Putamen (tissue), 1 donor: ENCODE results near the gene RBM33.

Experiments used
- DNase-seq: peaks from one replicate; pipeline ENCODE4 v3.0.0-alpha.2; 2016; ENCODE audit warnings: low spot score

Gene RBM33

DNA sequence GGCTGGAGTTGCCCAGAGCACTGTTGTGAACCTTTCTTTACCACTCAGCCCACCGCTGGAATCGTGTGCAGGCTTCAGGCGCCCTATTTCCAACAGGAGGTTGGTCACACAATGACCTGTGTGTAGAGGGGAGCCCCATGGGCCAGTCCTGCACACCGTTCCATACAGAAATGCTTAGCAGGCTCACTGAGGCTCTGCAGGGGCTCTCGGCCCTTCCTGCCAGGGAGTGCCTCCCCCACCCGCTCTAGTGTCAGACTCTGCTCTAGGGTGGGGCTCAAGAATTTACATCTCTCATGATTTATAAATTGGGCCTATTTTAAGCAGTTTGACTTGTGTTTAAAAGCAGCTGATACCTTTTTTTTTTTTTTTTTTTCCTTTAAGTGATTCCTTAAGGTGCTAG lies 125.8 kb downstream of the RBM33 start:
- no peak for DNase-seq

DNA sequence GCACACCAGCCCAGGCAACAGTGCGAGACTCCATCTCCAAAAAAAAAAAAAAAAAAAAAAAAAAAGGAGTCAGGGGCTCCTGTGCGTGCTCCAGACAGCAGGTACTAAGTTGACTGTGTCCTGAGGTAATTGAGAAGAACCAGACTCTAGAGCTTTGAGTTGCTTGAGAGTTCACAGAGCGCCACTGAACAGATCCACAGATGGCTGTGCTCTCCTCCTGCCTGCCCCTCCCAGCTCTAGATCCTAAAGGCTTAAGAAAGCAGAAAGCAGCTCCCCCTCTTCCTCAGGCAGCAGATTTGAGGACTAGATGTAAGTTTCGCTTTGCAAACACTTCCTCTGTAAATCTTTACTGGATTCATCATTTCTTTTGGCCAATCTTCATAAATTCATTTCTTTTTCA lies 129.1 kb downstream of the RBM33 start:
- no peak for DNase-seq

DNA sequence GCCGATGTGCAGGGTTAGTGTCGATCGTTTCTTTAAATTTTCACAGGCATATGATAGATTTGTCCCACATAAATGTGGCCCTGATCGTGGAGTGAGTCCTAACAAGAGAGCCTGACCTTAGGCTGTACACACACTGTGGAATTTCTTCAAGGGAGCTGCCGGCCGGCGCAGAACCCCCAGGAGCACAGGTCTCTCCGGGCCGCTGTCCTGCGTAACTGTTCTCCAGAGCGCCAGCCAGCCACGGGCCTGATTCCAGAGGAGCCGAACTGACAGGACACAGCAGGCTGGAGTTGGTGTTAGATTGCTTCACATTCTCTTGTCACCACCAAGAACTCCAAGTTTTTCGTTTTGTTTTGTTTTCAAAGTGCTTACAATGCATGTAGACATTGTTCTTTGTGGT lies 130.5 kb downstream of the RBM33 start:
- no peak for DNase-seq

DNA sequence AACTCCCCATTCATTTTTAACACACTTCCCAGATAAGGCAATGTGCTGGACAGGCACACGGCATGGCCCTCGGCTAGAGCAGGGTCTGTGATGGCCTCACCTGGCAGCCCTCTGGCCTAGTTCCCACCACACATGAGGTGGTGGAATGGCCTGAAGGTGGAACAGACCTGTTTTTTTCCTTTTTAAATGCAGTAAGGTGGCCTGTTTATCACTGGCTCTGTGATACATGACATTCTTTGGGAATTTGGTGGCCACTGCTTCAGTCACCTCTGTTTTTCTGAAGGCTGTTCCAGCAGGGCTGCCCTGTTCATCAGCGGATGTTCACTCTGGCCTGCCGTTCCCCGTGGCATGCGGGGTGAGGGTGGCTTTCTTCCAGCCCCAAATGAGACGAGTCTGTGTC lies 131.2 kb downstream of the RBM33 start:
- DNase-seq, result no peak

DNA sequence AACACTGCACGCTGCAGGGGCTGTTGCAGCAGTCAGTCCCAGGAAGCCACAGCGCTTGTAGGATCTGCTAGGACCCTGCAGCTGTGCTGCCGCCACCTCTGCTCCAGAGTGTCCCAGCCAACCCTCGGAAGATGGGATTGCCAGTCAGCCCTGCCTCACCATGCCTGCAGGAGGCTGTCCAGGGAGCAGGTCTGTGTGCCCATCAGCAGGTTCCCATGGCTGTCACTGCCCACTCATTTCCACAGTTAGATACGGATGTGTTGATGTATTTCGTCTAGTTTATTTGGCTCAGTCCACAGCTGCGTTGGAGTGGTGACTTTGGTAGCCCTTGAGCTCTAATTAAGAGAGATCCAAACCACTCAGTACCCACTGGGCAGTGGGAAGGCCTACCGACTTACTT lies 132.1 kb downstream of the RBM33 start:
- DNase-seq, result no peak

DNA sequence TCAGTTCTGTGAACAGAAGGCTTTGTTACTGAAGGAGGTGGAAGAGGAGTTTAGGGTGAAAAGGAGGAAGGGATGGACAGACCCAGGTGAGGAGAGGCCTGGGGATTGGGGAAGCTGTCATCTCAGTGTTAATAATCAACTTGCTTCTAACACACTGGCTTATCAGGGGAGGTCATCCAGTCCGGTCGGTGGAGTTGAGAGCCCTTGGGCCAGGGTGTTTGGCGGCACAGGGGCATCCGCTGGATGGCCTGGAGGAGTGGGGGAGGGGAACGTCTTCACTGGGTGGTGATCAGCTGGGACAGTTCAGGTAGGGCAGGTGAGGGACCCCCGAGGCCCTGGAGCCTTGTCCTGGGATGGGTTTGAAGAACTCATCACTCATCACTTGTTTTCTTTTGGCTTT lies 133.9 kb downstream of the RBM33 start:
- no peak for DNase-seq

DNA sequence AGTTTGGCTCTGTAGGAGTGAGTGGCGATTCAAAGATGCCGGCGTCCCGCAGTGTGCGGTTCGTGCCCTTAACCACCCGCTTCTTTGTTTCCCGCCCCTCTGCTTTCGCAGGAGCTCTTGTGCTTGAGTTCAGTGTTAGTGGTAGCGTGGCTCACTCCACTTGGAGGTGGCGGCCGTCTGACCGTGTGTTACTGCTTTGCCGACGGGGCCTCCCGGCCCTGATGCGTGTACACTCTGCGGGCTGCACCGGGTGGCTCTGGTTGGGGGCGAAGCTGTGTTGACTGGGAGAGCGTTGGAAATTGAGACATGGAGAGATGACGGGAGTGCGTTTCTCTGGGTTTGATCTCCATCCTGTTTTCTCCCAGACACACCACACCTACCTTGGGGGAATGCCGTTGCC lies 136.4 kb downstream of the RBM33 start:
- no peak for DNase-seq

DNA sequence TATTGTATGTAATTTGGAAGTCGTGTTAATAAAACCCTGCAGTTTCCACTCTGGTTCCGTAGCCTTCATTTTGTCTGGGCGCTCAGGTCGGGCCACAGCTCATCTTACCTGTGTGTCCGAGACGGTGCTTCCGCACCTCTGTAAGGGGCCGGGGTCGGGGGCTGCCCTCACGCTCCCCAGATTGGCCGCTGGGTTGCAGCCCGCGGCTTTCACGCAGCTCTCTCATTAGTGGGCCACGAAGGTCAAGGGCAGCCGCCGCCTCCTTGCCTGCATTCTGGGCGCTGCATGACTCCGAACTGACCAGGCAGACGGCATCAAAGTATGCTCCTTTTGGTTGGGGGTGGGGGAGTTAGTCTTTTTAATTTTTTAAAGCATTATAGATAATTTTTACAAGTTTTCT lies 137.0 kb downstream of the RBM33 start:
- no peak for DNase-seq

DNA sequence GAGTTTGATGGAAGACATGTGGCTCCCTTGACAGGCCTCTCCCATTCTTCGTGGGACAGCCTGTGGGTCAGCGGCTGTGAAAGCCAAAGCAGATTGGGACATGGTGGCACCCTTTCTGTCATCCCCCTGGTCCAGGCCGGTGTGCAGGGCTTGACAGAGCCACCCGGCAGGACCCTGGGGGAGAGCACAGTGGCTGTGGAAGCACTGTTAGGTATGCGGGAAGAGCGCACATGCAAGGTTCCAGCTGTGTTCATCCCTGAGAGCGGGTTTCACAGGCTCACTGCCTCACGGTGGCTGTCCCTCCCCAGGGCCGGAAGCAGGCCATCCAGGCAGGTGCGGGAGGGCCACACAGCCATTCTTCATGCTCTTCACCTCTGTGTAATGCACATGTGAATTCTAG lies 138.0 kb downstream of the RBM33 start:
- no peak for DNase-seq

DNA sequence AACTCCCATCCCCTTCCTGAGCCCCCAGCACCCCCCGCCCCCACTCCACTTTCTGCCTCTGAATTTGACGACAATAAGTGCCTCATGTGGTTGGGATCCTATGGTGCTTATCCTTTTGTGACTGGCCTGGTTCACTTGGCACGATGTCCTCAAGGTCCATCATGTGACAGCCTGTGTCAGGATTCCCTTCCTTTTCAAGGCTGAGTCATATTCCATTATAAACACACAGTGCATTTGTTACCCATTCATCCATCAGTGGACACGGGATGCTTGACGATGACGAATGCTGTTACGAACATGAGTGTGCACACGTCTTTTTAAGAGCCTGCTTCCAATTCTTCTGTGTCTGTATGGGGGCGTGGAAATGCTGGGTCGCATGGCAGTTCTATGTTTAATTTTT lies 141.1 kb downstream of the RBM33 start:
- no peak for DNase-seq

DNA sequence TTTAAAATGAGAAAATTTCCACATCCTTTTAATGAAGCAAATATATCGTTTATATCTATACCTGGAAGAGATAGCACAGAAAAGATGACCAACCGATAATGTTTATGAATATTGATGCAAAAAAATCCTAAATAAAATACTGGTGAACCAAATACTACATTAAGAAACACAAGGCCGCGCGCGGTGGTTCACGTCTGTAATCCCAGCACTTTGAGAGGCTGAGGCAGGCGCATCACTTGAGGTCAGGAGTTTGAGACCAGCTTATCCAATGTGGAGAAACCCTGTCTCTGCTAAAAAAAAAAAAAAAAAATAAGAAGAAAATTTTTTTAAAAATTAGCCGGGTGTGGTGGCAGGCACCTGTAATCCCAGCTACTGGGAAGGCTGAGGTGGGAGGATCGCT lies 142.0 kb downstream of the RBM33 start:
- no peak for DNase-seq

DNA sequence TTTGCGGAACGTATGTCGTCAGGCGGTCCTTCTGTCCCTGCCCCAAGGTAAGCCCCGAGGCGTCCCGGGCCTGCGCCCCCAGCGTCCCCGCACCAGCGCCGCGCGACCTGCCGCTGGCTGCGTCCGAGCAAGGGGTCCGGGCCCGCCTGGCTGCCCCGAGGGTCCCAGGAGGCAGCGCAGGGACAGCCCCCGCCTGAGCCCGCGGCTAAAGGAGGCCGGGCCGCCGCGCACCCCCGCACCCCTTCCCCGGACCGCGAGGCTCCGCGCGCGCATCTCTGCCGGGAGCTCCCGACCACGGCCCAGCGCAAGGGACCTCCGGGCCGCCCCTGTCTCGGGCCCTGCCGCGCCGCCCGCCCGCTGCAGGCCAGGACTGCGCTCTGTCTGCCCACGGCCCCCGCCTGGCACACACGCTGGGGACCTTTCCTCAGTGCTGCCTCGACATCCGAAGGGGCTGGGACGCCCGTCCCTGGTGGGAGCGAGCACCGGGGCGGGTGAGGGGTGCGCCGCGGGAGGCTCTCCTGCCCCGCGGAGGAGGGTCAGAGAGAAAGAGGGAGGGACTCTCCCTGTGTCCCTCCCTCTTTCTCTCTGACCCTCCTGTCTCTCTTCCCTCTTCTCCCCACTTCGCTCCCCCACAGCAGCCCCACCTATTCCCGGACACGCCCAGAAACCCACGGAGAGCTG lies 142.8 kb downstream of the RBM33 start:
- DNase-seq, result no peak

DNA sequence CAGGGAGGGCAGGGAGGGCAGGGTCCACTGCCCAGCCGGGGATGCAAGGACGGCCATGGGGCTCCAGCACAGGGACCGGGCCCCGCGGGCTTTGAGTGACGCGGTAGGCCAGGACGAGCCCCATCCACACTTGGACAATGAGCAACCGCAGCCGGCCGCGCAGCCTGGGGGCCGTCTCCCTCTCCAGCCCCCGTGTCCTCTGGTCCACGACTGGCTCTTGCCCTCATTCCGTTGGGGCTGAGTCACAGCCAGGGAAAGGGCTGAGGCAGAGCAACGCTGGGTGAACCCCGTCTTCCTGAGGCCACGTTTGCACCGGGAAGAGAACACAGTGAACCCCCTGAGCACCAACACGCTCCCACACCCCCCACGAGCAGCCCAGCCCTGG lies 144.1 kb downstream of the RBM33 start:
- DNase-seq, result no peak

DNA sequence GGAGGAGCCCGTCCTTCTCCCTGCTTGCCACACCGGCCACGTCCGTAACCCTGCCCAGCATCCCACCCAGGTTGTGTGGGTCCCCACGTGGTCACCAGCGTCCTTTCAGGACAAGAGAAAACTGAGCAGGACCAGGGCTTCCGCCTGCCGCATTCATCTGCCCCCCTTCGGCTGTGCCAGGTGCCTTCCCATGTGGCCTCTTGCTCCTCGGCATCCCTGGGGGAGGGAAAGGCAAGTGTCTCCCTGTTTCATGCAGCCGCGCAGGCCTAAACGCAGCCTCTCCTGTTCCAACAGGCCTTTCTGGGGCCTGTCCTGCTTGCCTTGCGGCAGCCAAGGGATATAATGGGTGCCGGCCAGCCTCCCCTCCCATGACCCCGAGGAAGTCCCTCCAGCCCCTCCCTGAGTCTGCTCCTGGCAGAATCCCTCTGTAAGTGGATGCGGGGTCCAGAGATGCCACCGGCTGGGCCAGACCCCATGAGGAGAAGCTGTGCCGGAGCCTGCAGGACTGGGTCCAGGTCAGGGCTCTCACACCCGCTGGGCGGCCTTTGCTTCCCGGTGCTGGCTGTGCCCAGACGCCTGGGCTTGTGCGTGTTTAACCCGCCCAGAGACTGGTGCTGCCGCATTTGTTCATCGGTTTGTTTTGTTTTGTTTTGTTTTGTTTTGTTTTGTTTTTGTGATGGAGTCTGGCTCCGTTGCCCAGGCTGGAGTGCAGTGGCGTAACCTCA lies 144.7 kb downstream of the RBM33 start:
- DNase-seq, result no peak

DNA sequence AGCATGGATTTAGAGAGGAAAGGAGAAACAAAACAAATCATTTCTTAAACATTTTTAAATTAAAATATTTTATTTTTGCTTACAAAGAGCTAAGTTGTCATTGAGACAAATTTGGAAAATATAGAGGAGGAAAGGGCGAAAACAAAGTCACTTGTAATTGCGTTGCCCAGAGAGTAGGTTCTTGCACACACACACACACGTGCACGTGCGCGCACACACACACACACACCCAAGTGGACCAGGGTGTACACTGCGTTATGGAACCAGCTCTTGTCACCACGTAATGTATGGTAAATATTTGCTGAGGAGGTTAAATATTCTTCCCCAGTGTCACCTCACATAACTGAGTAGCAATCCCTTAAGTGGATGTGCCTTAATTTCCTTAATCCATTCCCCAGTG lies 146.2 kb downstream of the RBM33 start:
- DNase-seq, result no peak

DNA sequence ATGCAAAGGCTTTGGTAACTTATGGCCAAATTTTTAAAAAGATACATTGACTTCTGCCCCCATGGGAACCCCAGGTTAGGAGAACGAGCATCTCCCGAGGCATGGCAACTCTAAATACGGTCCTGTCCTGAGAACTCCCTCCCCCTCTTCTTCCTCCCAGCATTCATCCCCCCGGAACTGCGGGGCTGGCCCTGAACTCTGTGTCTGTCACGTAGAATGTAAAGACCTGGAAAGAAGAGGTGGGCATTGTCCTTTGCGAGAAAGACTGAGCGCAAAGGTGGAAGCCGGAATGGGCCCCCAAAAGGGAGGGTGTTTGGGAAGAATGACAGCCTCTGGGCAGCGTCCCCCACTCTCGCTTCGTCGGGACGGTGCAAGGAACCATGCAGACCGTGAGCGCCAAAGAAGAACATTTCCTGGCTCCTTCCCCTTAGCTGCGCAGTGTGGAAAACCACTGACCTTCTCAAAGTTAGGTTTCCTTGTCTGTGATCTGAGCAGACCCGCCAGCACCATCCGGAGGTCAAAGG lies 146.8 kb downstream of the RBM33 start:
- DNase-seq, result no peak

DNA sequence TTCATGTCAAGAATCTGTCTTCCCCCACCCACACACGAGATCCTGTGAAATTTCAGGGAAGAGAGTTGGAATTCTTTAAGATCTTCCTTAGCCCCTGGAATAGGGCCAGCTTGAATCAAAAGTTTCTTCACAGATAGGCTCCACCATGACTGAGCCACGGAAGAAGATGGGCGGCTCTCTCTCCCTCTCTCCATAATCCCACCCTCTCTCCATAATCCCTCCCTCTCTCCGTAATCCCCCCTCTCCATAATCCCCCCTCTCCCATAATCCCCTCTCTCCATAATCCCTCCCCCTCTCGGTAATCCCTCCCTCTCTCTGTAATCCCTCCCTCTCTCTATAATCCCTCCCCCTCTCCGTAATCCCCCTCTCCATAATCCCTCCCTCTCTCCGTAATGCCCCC lies 147.4 kb downstream of the RBM33 start:
- no peak for DNase-seq

DNA sequence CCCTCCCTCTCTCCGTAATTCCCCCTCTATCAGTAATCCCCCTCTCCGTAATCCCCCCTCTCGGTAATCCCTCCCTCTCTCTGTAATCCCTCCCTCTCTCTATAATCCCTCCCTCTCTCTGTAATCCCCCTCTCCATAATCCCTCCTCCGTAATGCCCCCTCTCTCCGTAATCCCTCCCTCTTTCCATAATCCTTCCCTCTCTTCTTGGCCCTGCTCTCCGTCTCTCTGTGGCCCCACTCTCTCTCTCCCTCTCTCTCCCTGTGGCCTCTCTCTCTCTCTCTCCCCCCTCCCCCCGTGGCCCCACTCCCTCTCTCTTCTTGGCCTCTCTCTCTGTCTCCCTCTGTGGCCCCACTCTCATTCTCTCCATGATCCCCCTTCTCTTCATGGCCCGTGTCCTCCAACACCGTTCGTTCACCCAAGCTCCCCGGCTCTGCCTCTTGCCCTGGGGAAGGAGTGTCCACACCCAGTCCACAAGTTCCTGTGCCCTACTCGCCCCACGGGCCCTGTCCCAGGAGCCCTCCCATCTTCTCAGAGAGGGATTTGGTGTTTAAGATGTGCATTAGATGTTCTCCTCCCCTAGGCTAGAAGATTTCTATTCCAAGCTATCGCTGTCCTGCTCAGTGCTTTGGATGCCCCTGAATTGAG lies 148.0 kb downstream of the RBM33 start:
- no peak for DNase-seq

DNA sequence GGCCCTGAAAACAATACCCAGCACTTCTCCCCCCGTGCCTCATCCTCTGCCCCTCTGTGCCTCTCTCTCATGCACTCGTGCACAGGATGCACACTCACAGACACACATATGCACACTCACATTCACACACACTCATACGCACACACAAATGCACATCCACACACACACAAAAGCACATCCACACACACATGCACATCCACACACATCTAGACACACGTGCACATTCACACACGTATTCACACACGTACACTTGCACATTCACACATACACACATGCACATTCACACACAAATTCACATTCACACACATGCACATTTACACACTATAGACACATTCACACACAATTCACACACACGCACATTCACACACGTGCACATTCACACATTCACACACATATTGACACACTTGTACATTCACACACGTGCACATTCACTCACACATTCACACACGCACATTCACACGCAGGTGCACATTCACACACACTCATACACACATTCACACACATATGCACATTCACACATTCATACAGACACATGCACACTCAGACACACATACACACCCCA lies 148.6 kb downstream of the RBM33 start:
- no peak for DNase-seq

DNA sequence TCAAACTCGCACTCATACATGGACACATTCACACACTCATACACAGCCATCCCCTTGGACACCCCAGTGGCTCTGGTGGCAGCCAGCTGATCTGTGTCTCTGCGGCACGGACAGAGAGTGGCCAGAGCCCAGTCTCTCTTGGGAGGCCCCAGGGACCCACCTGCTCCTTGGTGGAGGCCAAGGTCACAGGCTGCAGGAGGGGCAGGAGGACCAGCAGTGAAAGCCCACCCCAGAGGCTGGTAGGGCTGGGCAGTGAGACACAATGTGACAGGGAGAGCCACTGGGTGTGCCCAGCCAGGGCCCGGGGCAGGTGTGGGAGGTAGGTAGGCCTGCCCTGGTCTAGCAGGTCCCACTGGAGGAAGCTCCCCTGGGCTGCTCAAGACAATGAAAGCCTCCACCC lies 149.3 kb downstream of the RBM33 start:
- DNase-seq, result no peak

DNA sequence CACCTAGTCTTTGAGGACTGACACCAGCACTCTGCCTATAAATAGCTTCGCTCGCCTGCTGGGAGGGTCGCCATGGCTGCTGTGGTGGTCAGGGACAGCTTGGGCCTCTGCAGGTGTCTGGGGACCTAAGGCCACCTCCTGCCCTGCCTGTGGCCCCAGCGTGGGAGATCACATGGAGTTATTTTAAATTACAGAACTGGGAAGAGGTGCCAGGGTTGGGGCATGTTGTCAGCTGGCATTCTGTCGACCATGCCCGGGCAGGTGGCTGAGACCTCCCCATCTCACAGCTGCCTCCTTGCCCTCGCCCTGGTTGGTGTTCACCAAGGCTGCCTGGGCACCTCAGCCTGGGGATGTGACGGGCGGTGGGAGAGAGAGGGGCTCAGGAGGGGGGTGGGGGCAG lies 149.7 kb downstream of the RBM33 start:
- no peak for DNase-seq

DNA sequence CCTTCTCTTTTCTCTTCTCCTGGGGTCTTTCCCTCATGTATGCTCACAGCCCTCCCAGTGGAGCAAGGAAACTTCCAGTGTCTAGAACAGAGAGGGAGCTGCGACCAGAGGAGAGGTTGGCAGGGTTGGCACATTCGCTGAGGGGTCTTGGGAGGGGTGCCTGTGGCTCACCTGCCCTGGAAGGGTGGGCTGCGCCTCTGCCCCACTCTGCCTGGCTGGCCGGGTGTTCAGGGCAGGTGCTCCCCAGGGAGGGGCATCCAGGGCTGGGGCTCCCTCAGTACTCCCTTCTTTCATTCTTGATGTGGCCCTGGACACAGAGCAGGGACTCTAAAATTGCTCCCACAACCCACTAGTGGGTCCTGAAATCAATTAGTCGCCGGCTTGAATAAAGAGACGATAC lies 150.9 kb downstream of the RBM33 start:
- no peak for DNase-seq

DNA sequence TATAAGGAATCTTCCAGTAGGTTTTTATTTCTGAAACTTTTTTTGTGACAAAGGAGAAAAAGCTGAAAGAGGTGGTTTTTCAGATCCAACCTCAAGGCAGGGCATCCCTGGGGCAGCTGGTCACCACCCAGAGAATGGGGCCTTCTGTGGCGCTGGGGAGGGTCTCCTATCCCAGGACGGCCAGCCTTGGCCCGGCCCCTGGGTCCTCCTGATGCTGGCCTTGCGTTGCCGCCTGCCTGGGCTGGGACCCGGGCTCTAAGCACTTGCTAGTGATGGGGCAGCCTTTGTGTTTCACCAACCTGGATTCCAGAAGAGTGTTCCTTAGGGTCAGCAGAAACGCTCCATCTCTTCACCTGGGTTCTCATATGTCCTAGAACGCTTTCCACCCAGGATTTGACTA lies 151.5 kb downstream of the RBM33 start:
- no peak for DNase-seq
